Upper lobe of left lung (tissue), 6 donors: ENCODE measurements around the gene MEGF11. TPM values are rescaled to one million over a fixed set of nuclear protein-coding genes. Genes with fewer than 3 reads are reported as not detected.

Experiments used
- ATAC-seq, 2 donors: fragments of 200-7000 bp; cut with Tn5 transposase; one replicate each; pipeline ENCODE4 v1.9.1; 2022; ENCODE audit warnings: mild to moderate bottlenecking in 2 of 2, moderate library complexity in 2 of 2; ENCODE audit not compliant: low FRiP score in 2 of 2
- DNase-seq, 2 donors: peaks; one replicate each; pipeline ENCODE4 v3.0.0-alpha.2; 2019 to 2020
- H3K27ac ChIP-seq, 4 donors: fragments of 200-600 bp; sonication (generic); one replicate each; pipeline ENCODE4 v1.5.1; 2016 to 2019
- H3K27me3 ChIP-seq, 4 donors: fragments of 200-600 bp; sonication (generic); one replicate each; pipeline ENCODE4 v1.5.1; 2017 to 2019
- H3K36me3 ChIP-seq, 4 donors: fragments of 200-600 bp; sonication (generic); one replicate each; pipeline ENCODE4 v1.5.1; 2016 to 2019
- H3K4me1 ChIP-seq, 4 donors: fragments of 200-600 bp; sonication (generic); one replicate each; pipeline ENCODE4 v1.5.1; 2018 to 2019
- H3K4me3 ChIP-seq, 4 donors: fragments of 200-600 bp; sonication (generic); one replicate each; pipeline ENCODE4 v1.5.1; 2017 to 2019; ENCODE audit warnings: mild to moderate bottlenecking in 2 of 4, moderate library complexity in 1 of 4
- H3K9me3 ChIP-seq, 4 donors: fragments of 200-600 bp; sonication (generic); one replicate each; pipeline ENCODE4 v1.5.1; 2018 to 2019
- CTCF ChIP-seq, 6 experiments: fragments of 450-650 bp in 4 of 6; fragments of 200-600 bp in 2 of 6; sonication (generic) in 2 of 6; IDR thresholded peaks; one replicate each; pipeline ENCODE4 v1.5.1; 2016 to 2019; ENCODE audit warnings: antibody characterized with exemption in 6 of 6
- EP300 ChIP-seq, 4 donors: sonication (generic); formaldehyde crosslinking; IDR thresholded peaks; one replicate each; pipeline ENCODE4 v1.5.1; 2017; ENCODE audit warnings: antibody characterized with exemption in 4 of 4, control low read depth in 2 of 4
- POLR2A ChIP-seq, 4 donors: fragments of 450-650 bp; IDR thresholded peaks; one replicate each; pipeline ENCODE4 v1.5.1; 2016 to 2017; ENCODE audit warnings: antibody characterized with exemption in 4 of 4, mild to moderate bottlenecking in 2 of 4
- POLR2AphosphoS5 ChIP-seq, 2 donors: sonication (generic); formaldehyde crosslinking; IDR thresholded peaks; one replicate each; pipeline ENCODE4 v1.5.1; 2017; ENCODE audit warnings: antibody characterized with exemption in 2 of 2
- WGBS, 2 donors: methylation state at CpG; one replicate each; pipeline ENCODE4 v1.1.5; 2017 to 2018; 5-methylcytosine and 5-hydroxymethylcytosine counted together
- total RNA-seq, 6 donors: library from RNA; depleted of rRNA in 4 of 6; stranded (reverse); fragments of >200 nt in 4 of 6; gene quantifications; one replicate each; pipeline versions ENCODE4 v1.1.0 to v1.2.1, GENCODE V29; 2016 to 2021
- donor health status: DM: no; HTN: no; CAD: no; lungs with moderate emphysema.
- donor health status: DM: no; HTN: yes; CAD: no; lungs with severe emphysema.

Gene MEGF11
- total RNA-seq, 6 donors from 2014 or later = 1.5 to 4.0 (median 3.5) TPM; not detected in 3

GRCh38 chr15:65957451-65957850 is 296.1 kb downstream of the MEGF11 start:
- H3K27me3 ChIP-seq = no peaks in the 10 kb centered on the region
- no peak for DNase-seq
- no peak overlapping the region for H3K4me3 ChIP-seq
- H3K27ac ChIP-seq = no peak overlapping the region
- TF ChIP-seq POLR2AphosphoS5 (IDR thresholded peaks at IDR 0.05) (no peak), CTCF (IDR thresholded peaks at IDR 0.05) (no peak), EP300 (IDR thresholded peaks at IDR 0.05) (no peak), POLR2A (IDR thresholded peaks at IDR 0.05) (no peak)
- ATAC-seq = no peak
- H3K9me3 ChIP-seq = no peaks in the 10 kb centered on the region
- peaks cover 0 to 5% (median 0%) of the 10 kb centered on the region in 4 donors for H3K4me1 ChIP-seq
- WGBS, 2 donors = 78 to 87% methylated on average over 4 to 7 of the region's 7 CpGs
- no peaks in the 10 kb centered on the region for H3K36me3 ChIP-seq

- 90 to 96% methylated on average over 3 of the region's 3 CpGs for WGBS, 2 donors
- no peak for DNase-seq
- H3K4me3 ChIP-seq = no peak overlapping the region
- no peaks in the 10 kb centered on the region for H3K27me3 ChIP-seq
- H3K9me3 ChIP-seq = no peaks in the 10 kb centered on the region
- TF ChIP-seq CTCF (IDR thresholded peaks at IDR 0.05) (no peak), POLR2A (IDR thresholded peaks at IDR 0.05) (no peak), EP300 (IDR thresholded peaks at IDR 0.05) (no peak), POLR2AphosphoS5 (IDR thresholded peaks at IDR 0.05) (no peak)
- H3K4me1 ChIP-seq = peaks cover 0 to 3% (median 0%) of the 10 kb centered on the region in 4 donors
- no peaks in the 10 kb centered on the region for H3K36me3 ChIP-seq
- ATAC-seq = no peak
- no peak overlapping the region for H3K27ac ChIP-seq
Observed at GRCh38 chr15:65956899-65957298, 296.7 kb downstream of the MEGF11 start.

DNA sequence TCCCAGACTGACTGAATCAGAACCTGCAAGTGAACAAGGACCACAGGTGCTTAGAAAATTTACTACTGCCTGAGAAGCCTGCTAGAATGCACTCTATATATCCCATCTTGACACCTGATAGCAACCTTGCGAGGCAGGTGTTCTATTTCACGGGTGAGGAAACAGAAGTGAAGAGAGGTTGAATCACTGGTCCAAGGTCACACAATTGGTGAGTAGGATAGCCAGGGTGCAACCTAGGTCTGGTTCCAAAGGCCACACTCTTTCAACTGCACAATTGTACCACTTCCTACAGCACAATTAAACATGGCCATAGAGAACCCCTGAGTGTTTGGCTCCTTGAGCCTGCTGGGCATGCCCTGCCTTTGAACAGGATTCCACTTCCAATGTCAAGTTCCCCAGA is 297.2 kb downstream of the MEGF11 start:
- Histone ChIP-seq H3K9me3 (no peaks in the 10 kb centered on the region), H3K36me3 (no peaks in the 10 kb centered on the region), H3K4me3 (no peak overlapping the region), H3K27ac (no peak overlapping the region), H3K4me1 (no peaks in the 10 kb centered on the region), H3K27me3 (no peaks in the 10 kb centered on the region)
- ATAC-seq = no peak
- TF ChIP-seq EP300 (IDR thresholded peaks at IDR 0.05) = no peak
- no peak for TF ChIP-seq CTCF (IDR thresholded peaks at IDR 0.05)
- no peak for TF ChIP-seq POLR2A (IDR thresholded peaks at IDR 0.05)
- TF ChIP-seq POLR2AphosphoS5 (IDR thresholded peaks at IDR 0.05) = no peak
- no peak for DNase-seq
- 89 to 94% methylated on average over 2 of the region's 2 CpGs for WGBS, 2 donors

DNA sequence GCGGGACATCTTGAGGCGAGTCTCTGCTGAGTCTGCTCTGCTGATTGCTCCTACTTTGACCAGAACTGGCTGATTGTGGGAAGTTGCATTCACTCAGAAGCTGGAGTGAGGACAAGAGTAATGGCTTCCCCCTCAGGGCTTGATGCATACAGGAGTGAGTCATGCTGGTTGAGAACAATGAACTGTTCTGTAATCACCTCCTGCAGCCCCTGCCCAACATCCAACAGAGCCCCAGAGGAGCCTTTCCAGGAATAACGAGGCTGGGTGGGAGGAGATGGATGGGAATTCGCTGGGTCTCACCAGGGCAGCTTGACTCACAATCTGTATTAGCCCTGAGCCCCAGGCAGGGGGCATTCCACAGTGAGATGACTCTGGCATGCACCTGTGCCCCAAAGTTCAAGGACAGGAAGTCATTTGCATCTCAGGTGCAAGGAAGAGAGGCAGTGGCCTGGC is 299.2 kb downstream of the MEGF11 start:
- H3K4me3 ChIP-seq = no peak overlapping the region
- no peak for DNase-seq
- 70 to 100% methylated on average over 2 to 4 of the region's 4 CpGs for WGBS, 2 donors
- ATAC-seq = no peak
- no peaks in the 10 kb centered on the region for H3K27me3 ChIP-seq
- no peak overlapping the region for H3K27ac ChIP-seq
- no peaks in the 10 kb centered on the region for H3K36me3 ChIP-seq
- TF ChIP-seq POLR2A (IDR thresholded peaks at IDR 0.05) (no peak), CTCF (IDR thresholded peaks at IDR 0.05) (no peak), EP300 (IDR thresholded peaks at IDR 0.05) (no peak), POLR2AphosphoS5 (IDR thresholded peaks at IDR 0.05) (no peak)
- no peaks in the 10 kb centered on the region for H3K9me3 ChIP-seq
- H3K4me1 ChIP-seq = no peaks in the 10 kb centered on the region

DNA sequence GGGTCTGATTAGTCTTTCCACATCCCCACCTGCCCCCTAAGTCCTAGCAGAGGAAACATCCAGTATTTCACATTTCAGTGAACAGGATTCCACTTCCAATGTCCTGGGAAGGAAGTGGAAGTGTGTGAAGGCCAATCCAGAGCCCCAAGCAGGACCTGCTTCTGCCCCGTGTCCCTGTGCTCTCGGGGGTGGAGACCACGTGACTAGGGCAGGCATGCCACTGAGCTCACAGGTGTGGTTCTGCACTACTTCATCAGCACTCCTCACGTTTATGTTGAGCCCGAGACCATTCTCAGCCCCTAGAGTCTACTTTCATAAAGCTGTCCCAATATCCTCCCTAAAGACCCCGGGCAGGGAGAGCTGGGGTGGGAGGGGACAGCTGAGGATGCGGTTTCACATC is 299.9 kb downstream of the MEGF11 start:
- Histone ChIP-seq H3K9me3 (no peaks in the 10 kb centered on the region), H3K4me1 (no peaks in the 10 kb centered on the region), H3K27me3 (no peaks in the 10 kb centered on the region), H3K4me3 (no peak overlapping the region), H3K36me3 (no peaks in the 10 kb centered on the region), H3K27ac (no peak overlapping the region)
- TF ChIP-seq EP300 (IDR thresholded peaks at IDR 0.05) (no peak), POLR2A (IDR thresholded peaks at IDR 0.05) (no peak), POLR2AphosphoS5 (IDR thresholded peaks at IDR 0.05) (no peak), CTCF (IDR thresholded peaks at IDR 0.05) (no peak)
- DNase-seq (no peak), ATAC-seq (no peak)
- WGBS, 2 donors = 77 to 79% methylated on average over 5 to 7 of the region's 7 CpGs
